ENCODE results near the gene APOBR.

DNA sequence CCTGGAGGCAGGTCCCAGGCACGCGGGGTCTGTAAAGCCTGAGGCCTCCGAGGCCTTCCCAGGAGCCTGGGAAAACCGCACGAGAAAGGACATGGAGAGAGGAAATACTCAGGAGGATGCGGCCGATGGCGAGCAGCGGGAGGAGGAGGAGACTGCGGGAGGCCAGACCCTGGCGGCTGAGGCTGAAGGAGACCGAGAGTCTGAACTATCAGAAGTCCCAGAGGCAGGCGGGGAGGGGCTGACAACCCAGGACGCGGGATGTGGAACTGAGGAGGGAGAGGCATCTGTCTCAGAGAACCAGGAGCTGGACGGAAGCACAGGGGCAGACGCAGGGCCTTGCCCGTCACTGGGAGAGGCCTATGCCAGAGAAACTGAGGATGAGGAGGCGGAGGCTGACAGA lies 2.4 kb downstream of the APOBR start:
- TF ChIP-seq, protein P1, sequence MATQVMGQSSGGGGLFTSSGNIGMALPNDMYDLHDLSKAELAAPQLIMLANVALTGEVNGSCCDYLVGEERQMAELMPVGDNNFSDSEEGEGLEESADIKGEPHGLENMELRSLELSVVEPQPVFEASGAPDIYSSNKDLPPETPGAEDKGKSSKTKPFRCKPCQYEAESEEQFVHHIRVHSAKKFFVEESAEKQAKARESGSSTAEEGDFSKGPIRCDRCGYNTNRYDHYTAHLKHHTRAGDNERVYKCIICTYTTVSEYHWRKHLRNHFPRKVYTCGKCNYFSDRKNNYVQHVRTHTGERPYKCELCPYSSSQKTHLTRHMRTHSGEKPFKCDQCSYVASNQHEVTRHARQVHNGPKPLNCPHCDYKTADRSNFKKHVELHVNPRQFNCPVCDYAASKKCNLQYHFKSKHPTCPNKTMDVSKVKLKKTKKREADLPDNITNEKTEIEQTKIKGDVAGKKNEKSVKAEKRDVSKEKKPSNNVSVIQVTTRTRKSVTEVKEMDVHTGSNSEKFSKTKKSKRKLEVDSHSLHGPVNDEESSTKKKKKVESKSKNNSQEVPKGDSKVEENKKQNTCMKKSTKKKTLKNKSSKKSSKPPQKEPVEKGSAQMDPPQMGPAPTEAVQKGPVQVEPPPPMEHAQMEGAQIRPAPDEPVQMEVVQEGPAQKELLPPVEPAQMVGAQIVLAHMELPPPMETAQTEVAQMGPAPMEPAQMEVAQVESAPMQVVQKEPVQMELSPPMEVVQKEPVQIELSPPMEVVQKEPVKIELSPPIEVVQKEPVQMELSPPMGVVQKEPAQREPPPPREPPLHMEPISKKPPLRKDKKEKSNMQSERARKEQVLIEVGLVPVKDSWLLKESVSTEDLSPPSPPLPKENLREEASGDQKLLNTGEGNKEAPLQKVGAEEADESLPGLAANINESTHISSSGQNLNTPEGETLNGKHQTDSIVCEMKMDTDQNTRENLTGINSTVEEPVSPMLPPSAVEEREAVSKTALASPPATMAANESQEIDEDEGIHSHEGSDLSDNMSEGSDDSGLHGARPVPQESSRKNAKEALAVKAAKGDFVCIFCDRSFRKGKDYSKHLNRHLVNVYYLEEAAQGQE (IDR thresholded peaks at IDR 0.05) = no peak
- no peak for TF ChIP-seq CTCF (IDR thresholded peaks at IDR 0.05; ENCODE audit: low read depth, low read length, missing input control)
- TF ChIP-seq NR2F2 (IDR thresholded peaks at IDR 0.05) = no peak
- TF ChIP-seq MAX (IDR thresholded peaks at IDR 0.05) = no peak
- TF ChIP-seq TAF1 (conservative IDR thresholded peaks at IDR 0.05) = no peak
- no peak for TF ChIP-seq ZBTB33 (IDR thresholded peaks at IDR 0.05)
- TF ChIP-seq RAD21 (IDR thresholded peaks at IDR 0.05) = no peak
- TF ChIP-seq ATF3 (IDR thresholded peaks at IDR 0.05) = no peak
